ENCODE measurements around the gene RBSN. TPM values are rescaled to one million over a fixed set of nuclear protein-coding genes. Genes with fewer than 3 reads are reported as not detected.
A peak's percentile ranks its signal among the peaks of the same experiment; 100 is the strongest.

RBSN gene
- total RNA-seq, 1 donor from 2014 or later = 29.0 TPM

DNA sequence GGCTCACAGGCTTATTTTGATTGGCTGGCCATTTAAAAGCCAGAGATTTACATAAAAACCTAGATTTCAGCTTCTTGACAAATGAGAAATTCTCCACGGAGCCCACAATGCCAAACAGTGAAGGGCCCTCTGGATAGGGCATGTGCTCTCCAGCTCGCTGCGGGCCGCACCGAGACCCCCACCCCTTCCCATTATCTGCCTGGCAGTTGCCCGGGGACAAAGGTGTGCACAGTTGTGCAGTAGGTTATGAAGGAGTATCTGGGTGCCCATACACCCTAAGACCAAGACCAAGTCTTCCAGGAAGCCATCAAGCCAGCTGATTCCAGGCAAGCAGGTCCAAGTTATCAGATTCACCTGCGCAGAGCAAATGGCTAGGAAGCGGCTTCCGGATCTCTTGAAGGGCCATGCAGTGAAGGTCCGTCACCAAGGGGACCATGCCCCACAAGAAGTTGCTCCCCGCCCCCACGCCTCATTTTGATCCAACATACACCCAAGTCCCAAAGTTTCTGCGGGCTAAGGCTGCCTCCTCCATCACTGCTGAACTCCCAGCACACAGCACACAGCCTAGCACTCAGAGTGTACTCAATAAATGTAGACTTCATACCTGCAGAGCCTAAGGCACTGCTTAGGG lies 35.2 kb downstream of the RBSN start:
- POLR2A ChIA-PET = interaction anchor here (0.6 to 4.1 kb wide), 5 partner anchors 9 to 117 kb away, joined by 3 to 62 read pairs (median 14); partner anchors contain the start of gene RBSN
- DNase-seq = no peak
- Mint-ChIP-seq H3K4me1 (peaks cover 25% of the 10 kb centered on the region), H3K36me3 (ENCODE audit: low read depth) (peaks cover 20% of the 10 kb centered on the region), H3K9me3 (no peaks in the 10 kb centered on the region), H3K27me3 (no peaks in the 10 kb centered on the region), H3K4me3 (peak overlapping the region; percentile 98), H3K27ac (peak overlapping the region; percentile 95)
- TF ChIP-seq, protein P1, sequence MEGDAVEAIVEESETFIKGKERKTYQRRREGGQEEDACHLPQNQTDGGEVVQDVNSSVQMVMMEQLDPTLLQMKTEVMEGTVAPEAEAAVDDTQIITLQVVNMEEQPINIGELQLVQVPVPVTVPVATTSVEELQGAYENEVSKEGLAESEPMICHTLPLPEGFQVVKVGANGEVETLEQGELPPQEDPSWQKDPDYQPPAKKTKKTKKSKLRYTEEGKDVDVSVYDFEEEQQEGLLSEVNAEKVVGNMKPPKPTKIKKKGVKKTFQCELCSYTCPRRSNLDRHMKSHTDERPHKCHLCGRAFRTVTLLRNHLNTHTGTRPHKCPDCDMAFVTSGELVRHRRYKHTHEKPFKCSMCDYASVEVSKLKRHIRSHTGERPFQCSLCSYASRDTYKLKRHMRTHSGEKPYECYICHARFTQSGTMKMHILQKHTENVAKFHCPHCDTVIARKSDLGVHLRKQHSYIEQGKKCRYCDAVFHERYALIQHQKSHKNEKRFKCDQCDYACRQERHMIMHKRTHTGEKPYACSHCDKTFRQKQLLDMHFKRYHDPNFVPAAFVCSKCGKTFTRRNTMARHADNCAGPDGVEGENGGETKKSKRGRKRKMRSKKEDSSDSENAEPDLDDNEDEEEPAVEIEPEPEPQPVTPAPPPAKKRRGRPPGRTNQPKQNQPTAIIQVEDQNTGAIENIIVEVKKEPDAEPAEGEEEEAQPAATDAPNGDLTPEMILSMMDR (IDR thresholded peaks at IDR 0.05) = no peak
- no peak for ATAC-seq (ENCODE audit: low read depth)
- intact Hi-C loops (cut with micrococcal nuclease) = no loop called here
- CTCF ChIA-PET = interaction anchor here (1.6 to 2.4 kb wide), 2 partner anchors 13 to 75 kb away, joined by 3 to 14 read pairs; no protein-coding TSS in a partner anchor

DNA sequence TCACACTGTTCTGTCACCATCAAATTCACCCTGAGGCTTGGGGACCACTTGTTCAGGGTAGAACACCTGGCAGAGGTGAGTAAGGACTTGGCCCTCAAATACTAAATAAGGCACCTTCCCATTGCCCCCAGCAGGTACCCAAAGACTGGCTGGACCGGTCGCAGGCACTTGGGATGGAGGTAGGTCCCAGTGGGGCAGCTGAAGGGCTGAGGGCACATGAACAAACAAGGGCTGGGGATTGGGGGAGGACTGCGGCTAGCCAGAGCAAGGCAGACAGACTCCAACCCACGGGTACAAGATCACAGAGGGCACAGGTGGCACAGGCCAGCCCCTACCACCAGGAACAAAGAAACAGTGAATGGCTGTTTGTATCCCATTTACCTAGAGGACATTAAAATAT lies 35.7 kb downstream of the RBSN start:
- no peak overlapping the region for H3K27ac Mint-ChIP-seq

DNA sequence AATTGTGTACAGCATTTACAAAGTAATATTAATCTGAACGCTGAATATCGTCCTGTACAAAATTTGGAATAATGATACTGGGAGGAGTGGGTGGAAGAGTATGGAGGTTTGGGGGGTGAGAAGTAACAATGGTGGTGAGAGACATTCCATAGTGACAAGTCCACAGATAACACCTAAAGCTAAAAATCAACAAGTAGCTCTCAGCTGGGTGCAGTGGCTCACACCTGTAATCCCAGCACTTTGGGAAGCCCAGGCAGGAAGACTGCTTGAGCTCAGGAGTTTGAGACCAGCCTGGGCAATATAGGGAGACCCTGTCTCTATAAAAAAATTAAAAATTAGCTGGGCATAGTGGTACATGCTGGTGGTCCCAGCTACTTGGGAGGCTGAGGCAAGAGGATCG lies 38.9 kb downstream of the RBSN start:
- H3K27ac Mint-ChIP-seq = no peak overlapping the region
- H3K27me3 Mint-ChIP-seq = no peaks in the 10 kb centered on the region

More for the DNA sequence above, 35.7 kb downstream of the RBSN start:
- TF ChIP-seq, protein P1 (IDR thresholded peaks at IDR 0.05) = no peak
- H3K4me3 Mint-ChIP-seq = peak overlapping the region; percentile 98
- peaks cover 25% of the 10 kb centered on the region for H3K4me1 Mint-ChIP-seq
- H3K36me3 Mint-ChIP-seq (ENCODE audit: low read depth) = peaks cover 25% of the 10 kb centered on the region
- ChIA-PET CTCF (interaction anchor here (2.4 kb wide), 1 partner anchor 12 kb away, joined by 14 read pairs; no protein-coding TSS in a partner anchor), POLR2A (interaction anchor here (0.6 to 4.1 kb wide), 4 partner anchors 8 to 35 kb away, joined by 3 to 62 read pairs (median 32); partner anchors contain the start of gene RBSN)
- H3K9me3 Mint-ChIP-seq = no peaks in the 10 kb centered on the region
- ATAC-seq (ENCODE audit: low read depth) = no peak
- no peaks in the 10 kb centered on the region for H3K27me3 Mint-ChIP-seq
- intact Hi-C loops (cut with micrococcal nuclease) = no loop called here
- no peak for DNase-seq

DNA sequence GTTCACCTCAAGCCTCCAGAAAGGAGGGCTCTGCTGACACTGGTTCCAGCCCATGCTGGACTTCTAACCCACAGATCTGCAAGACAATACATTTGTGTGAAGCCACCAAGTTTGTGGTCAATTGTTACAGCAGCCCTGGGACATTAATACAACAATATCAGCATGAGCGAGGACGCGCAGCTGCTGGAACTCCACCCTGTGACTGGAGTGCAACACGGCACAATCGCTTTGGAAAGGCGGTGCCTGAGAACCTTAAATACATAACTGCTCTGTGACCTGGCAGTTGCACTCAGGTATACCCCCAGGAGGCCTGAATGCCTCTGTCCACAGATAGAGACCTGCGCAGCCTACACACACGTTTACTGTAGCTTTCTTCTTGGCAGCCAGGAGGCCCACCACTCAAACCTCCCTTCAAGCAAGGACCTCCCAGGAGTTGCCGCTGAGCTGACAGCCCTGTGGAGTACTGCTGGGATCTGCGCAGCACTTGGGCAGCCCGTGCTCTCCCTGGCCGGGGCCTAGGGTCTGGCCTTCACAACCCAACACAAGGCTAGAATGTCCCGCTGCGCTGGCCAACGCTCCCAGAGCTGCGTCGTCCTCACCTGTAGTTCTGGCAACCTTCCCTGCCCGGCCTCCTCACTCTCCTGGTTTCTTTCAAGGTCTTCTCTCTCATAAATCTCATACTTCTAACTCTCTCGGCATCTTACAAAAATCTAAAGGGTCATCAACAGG lies 42.1 kb downstream of the RBSN start:
- Mint-ChIP-seq H3K27ac (peak overlapping the region; percentile 13), H3K9me3 (peaks cover 2% of the 10 kb centered on the region), H3K27me3 (no peaks in the 10 kb centered on the region), H3K4me1 (peaks cover 50% of the 10 kb centered on the region), H3K36me3 (ENCODE audit: low read depth) (peaks cover 67% of the 10 kb centered on the region), H3K4me3 (no peak overlapping the region)
- ChIA-PET POLR2A (no interaction called here), CTCF (no interaction called here)
- TF ChIP-seq, protein P1 (IDR thresholded peaks at IDR 0.05) = no peak
- DNase-seq = no peak
- ATAC-seq (ENCODE audit: low read depth) = no peak
- intact Hi-C loops (cut with micrococcal nuclease) = loop anchor here (10.0 kb wide), 1 partner anchor 622 kb away; no protein-coding TSS in a partner anchor

More for the DNA sequence above, 38.9 kb downstream of the RBSN start:
- peaks cover 2% of the 10 kb centered on the region for H3K9me3 Mint-ChIP-seq
- DNase-seq = no peak
- peaks cover 52% of the 10 kb centered on the region for H3K36me3 Mint-ChIP-seq (ENCODE audit: low read depth)
- no peak for ATAC-seq (ENCODE audit: low read depth)
- intact Hi-C loops (cut with micrococcal nuclease) = no loop called here
- H3K4me1 Mint-ChIP-seq = peaks cover 39% of the 10 kb centered on the region
- TF ChIP-seq, protein P1 (IDR thresholded peaks at IDR 0.05) = no peak
- no peak overlapping the region for H3K4me3 Mint-ChIP-seq
- CTCF ChIA-PET = interaction anchor here (0.7 kb wide), 1 partner anchor 24 kb away, joined by 3 read pairs; no protein-coding TSS in a partner anchor
- POLR2A ChIA-PET = interaction anchor here (1.0 kb wide), 1 partner anchor 9 kb away, joined by 3 read pairs; no protein-coding TSS in a partner anchor

Data from activated B cell treated with CpG ODN at 0.5 μM for 24 hours (primary cell).